ENCODE results near the gene COL4A2.

Gene COL4A2

DNA sequence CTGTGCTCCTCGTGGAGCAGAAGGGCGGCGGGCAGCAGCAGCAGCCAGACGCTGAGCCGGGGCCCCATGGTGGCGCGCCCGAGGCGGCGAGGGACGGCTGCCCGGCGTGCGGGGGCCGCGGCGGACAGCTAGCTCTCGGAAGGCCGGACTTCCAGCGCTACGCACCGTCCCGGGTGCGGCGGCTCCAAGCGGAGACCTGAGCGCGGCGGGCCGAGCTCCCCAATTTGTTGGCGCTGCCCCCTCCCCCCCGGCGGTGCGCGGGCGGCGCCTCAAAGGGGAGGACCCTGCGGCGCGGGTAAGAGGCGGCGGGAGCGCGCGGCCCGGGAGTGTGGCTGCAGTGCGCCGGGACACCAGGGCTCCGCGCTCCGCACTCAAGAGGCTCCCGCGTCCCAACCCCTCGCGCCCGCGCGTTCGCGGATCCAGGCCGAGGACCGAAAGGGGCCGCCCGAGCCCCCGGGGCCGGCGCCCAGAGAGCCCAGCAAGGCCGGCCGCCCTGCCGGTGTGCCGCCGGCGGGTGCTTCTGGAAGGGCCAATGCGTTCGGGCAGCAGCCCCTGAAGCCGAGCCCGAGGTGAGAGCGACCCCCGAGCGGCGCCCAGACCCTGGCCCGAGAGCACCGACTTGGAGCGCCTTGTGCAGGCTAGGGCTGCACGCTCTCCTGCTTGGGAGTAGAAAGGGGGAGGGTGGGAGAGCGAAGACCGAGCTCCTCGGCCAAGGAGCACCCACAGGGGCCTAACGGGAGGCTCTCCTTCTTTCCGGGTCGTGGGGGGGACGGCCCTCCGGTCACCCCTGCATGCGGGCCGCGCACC, at the start of gene COL4A2, which contains the start of gene COL4A1:
Gene COL4A2 (plus strand): TSS at position 325 of the 807 bp plus-strand sequence. CDS start 620 bp downstream, outside the sequence.
Gene COL4A1 (minus strand): TSS at position 198 of the 807 bp plus-strand sequence. CDS start 130 bp downstream, at position 68.
- H3K36me3 ChIP-seq (ENCODE audit: insufficient read depth, low read length), result no peaks in the 10 kb centered on the region; the same call in 1 of the 2 replicates
- peak within 1 kb of the TSS; percentile 89 for H3K9ac ChIP-seq (ENCODE audit: low read depth, low read length)
- H3K4me1 ChIP-seq (ENCODE audit: insufficient read depth, low read length), result peaks cover 13% of the 10 kb centered on the region
- H3K9me3 ChIP-seq (ENCODE audit: control insufficient read depth, insufficient read depth, low read length), result no peaks in the 10 kb centered on the region

GRCh38 chr13:110257408-110257807, 49.7 kb upstream of the COL4A2 start:
- H3K4me1 ChIP-seq (ENCODE audit: insufficient read depth, low read length), result peaks cover 7% of the 10 kb centered on the region; the same call in 1 of the 2 replicates
- H3K9ac ChIP-seq (ENCODE audit: low read depth, low read length), result no peak overlapping the region
- no peaks in the 10 kb centered on the region for H3K9me3 ChIP-seq (ENCODE audit: control insufficient read depth, insufficient read depth, low read length)
- no peaks in the 10 kb centered on the region for H3K36me3 ChIP-seq (ENCODE audit: insufficient read depth, low read length)

DNA sequence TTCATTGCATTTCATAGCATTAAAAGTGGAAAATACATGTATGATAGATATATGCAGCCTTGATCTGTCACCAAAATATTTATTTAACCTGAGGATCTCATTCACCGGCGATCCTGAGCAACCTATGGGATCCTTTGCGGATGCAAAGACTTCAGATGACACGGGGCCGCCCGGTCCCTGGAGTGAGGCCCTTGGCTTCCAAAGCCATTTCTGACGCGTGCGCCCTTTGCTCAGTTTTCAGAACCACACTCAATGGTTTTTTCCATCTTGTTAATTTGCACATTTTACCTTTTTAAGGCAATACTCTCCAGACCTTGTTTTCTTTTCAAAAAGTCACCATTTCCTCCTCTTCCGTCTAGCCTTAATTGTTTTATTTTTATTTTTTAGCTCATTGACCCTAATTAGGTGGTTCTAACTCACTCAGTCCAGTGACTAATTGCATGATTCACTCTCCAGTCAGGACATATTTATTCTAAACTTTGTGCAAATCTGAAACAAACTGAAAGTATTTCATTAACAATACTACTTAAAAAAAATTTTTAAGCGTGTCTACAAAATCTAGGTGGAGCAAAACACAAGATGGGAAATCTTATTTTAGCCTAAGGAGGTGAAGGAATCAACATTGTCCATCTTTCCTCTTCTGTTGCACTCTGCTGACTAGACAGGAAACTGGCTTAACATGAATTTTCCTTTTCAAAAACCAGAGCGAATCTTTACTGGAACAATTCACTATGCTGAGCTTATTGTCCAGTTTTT, 48.0 kb upstream of the COL4A2 start:
- H3K4me1 ChIP-seq (ENCODE audit: insufficient read depth, low read length), result peaks cover 9% of the 10 kb centered on the region; the same call in 1 of the 2 replicates
- no peak overlapping the region for H3K9ac ChIP-seq (ENCODE audit: low read depth, low read length)
- no peaks in the 10 kb centered on the region for H3K36me3 ChIP-seq (ENCODE audit: insufficient read depth, low read length)
- H3K9me3 ChIP-seq (ENCODE audit: control insufficient read depth, insufficient read depth, low read length), result no peaks in the 10 kb centered on the region

- Histone ChIP-seq H3K9ac (ENCODE audit: low read depth, low read length) (no peak overlapping the region), H3K36me3 (ENCODE audit: insufficient read depth, low read length) (no peaks in the 10 kb centered on the region), H3K4me1 (ENCODE audit: insufficient read depth, low read length) (peaks cover 15% of the 10 kb centered on the region)
Observed at GRCh38 chr13:110259651-110260050, 47.4 kb upstream of the COL4A2 start.

DNA sequence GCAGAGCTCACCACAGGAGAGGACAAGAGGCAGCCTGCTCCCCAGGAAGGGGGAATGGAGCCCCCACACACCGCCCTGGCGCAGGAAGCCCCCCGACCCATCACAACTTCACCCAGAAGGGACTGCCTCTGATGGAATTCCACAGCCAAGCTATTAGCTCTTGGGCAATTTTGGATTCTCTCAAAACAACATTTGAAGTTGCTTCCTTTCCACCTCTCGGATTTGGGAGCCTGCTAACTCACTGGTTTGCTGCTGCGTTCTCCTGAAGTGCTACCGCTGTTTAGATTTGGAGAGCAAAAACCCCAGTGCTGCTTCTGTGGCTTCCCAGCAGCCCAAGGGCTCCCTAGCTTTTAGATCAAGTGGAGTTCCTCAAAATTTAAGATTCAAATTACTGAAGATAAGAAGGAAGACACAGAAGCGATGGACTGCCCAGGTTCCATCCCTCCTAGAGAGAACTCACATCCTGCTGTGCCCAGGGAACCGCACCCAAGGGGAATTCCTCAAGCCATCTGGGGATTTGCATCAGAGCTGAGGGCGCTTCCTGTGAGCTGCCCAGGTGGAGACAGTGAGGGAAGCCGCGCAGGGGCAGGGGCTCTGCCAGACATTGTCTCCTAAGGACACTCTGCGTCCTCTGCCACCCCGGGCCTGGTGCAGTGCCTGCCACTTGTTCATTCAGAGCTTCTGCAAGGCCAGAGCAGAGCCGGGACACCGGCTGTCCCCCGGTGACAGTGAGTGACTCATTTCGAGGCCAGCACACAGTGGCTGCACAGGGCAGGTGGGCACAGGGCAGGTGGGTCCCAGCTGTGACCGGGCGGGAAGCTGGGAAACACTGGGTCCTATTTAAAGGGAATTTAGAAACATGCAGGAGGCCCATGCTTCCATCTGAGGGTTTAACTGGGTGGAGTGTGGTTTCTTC, 45.7 kb upstream of the COL4A2 start:
- H3K4me1 ChIP-seq (ENCODE audit: insufficient read depth, low read length), result peaks cover 22% of the 10 kb centered on the region
- H3K9ac ChIP-seq (ENCODE audit: low read depth, low read length), result no peak overlapping the region
- H3K36me3 ChIP-seq (ENCODE audit: insufficient read depth, low read length), result no peaks in the 10 kb centered on the region
- H3K9me3 ChIP-seq (ENCODE audit: control insufficient read depth, insufficient read depth, low read length), result no peaks in the 10 kb centered on the region

More at GRCh38 chr13:110259651-110260050, 47.4 kb upstream of the COL4A2 start:
- no peaks in the 10 kb centered on the region for H3K9me3 ChIP-seq (ENCODE audit: control insufficient read depth, insufficient read depth, low read length)

GRCh38 chr13:110262082-110262436, 45.0 kb upstream of the COL4A2 start:
- no peaks in the 10 kb centered on the region for H3K9me3 ChIP-seq (ENCODE audit: control insufficient read depth, insufficient read depth, low read length)
- no peaks in the 10 kb centered on the region for H3K36me3 ChIP-seq (ENCODE audit: insufficient read depth, low read length)
- no peak overlapping the region for H3K9ac ChIP-seq (ENCODE audit: low read depth, low read length)
- peaks cover 28% of the 10 kb centered on the region for H3K4me1 ChIP-seq (ENCODE audit: insufficient read depth, low read length)

DNA sequence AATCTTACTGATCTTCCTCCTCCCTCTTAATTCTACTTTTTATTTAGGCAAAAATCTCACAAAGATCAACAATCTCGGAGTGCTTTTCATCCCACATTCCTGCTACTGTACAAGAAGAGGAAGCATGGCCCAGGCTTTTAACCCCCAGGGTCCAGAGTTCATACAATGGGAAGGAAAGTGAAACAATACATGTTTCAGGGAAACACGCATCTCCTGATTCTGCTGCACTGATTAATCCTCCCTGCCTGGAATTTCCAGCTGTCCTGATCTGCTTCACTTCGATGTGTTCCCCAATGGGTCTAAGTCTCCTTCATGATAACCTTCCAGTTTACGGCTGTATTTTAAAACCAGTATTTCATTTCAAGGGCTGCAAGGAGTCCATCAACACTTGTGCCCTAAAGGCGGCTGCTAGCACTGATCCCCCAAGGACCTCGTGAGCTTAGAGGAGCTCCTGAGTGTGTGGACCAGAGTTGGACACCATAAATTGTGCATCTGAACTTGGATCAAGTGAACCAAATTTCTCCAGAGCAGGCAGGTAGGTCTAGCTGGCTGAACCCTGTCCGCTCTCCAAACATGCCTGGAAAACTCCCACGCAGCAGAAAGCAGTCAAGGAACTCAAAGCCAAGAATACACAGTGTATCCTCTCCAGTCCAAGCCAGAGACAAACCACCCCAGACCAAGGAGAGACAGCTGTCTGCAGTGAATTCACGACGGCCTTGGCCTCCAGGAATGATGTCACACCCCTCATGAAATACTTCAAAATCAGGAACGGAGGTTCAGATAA, 44.4 kb upstream of the COL4A2 start:
- Histone ChIP-seq H3K4me1 (ENCODE audit: insufficient read depth, low read length) (peaks cover 29% of the 10 kb centered on the region), H3K9ac (ENCODE audit: low read depth, low read length) (no peak overlapping the region), H3K9me3 (ENCODE audit: control insufficient read depth, insufficient read depth, low read length) (no peaks in the 10 kb centered on the region), H3K36me3 (ENCODE audit: insufficient read depth, low read length) (no peaks in the 10 kb centered on the region)

GRCh38 chr13:110263404-110263803, 43.7 kb upstream of the COL4A2 start:
- no peaks in the 10 kb centered on the region for H3K9me3 ChIP-seq (ENCODE audit: control insufficient read depth, insufficient read depth, low read length)
- peaks cover 29% of the 10 kb centered on the region for H3K4me1 ChIP-seq (ENCODE audit: insufficient read depth, low read length)
- no peak overlapping the region for H3K9ac ChIP-seq (ENCODE audit: low read depth, low read length)
- H3K36me3 ChIP-seq (ENCODE audit: insufficient read depth, low read length), result no peaks in the 10 kb centered on the region

GRCh38 chr13:110263888-110264287, 43.2 kb upstream of the COL4A2 start:
- Histone ChIP-seq H3K4me1 (ENCODE audit: insufficient read depth, low read length) (peaks cover 29% of the 10 kb centered on the region), H3K36me3 (ENCODE audit: insufficient read depth, low read length) (no peaks in the 10 kb centered on the region), H3K9me3 (ENCODE audit: control insufficient read depth, insufficient read depth, low read length) (no peaks in the 10 kb centered on the region), H3K9ac (ENCODE audit: low read depth, low read length) (no peak overlapping the region)

DNA sequence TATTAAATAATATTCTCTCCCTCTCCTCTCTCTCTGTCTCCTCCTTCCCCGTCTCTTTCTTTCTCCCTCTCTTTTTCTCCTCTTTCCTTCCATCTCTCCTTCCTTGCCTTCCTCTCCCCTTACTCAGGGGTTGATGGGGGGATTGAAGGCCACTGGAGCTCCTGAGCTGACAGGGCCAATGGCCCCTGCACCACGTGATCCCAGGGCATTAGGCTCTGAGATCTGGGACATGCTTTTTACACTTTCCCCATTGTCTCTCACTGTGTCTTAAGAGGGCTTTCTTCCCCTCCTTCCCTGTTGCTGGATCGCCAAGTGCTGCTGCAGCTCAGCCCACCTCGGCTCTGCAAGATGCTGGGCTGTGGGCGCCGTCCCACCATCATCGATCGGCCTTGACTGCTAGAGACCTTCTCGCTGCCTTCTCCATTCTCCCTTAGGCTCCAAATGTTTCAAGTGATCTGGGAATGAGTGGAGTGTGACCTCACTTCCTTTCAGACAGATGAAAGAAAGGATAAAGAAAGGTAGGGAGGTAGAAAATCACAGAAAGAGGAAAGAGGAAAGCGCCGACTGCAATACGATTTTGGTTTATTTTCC, 42.3 kb upstream of the COL4A2 start:
- Histone ChIP-seq H3K36me3 (ENCODE audit: insufficient read depth, low read length) (no peaks in the 10 kb centered on the region), H3K9me3 (ENCODE audit: control insufficient read depth, insufficient read depth, low read length) (no peaks in the 10 kb centered on the region), H3K9ac (ENCODE audit: low read depth, low read length) (no peak overlapping the region), H3K4me1 (ENCODE audit: insufficient read depth, low read length) (peaks cover 29% of the 10 kb centered on the region)

GRCh38 chr13:110265341-110265681, 41.8 kb upstream of the COL4A2 start:
- H3K36me3 ChIP-seq (ENCODE audit: insufficient read depth, low read length), result no peaks in the 10 kb centered on the region
- H3K9me3 ChIP-seq (ENCODE audit: control insufficient read depth, insufficient read depth, low read length), result no peaks in the 10 kb centered on the region
- no peak overlapping the region for H3K9ac ChIP-seq (ENCODE audit: low read depth, low read length)
- H3K4me1 ChIP-seq (ENCODE audit: insufficient read depth, low read length), result peaks cover 29% of the 10 kb centered on the region

- no peaks in the 10 kb centered on the region for H3K9me3 ChIP-seq (ENCODE audit: control insufficient read depth, insufficient read depth, low read length)
- H3K9ac ChIP-seq (ENCODE audit: low read depth, low read length), result no peak overlapping the region
- H3K4me1 ChIP-seq (ENCODE audit: insufficient read depth, low read length), result peaks cover 29% of the 10 kb centered on the region
- H3K36me3 ChIP-seq (ENCODE audit: insufficient read depth, low read length), result no peaks in the 10 kb centered on the region
Observed at GRCh38 chr13:110265682-110266430, 41.2 kb upstream of the COL4A2 start.

- no peak overlapping the region for H3K9ac ChIP-seq (ENCODE audit: low read depth, low read length)
- H3K9me3 ChIP-seq (ENCODE audit: control insufficient read depth, insufficient read depth, low read length), result no peaks in the 10 kb centered on the region
- H3K36me3 ChIP-seq (ENCODE audit: insufficient read depth, low read length), result no peaks in the 10 kb centered on the region
- peaks cover 29% of the 10 kb centered on the region for H3K4me1 ChIP-seq (ENCODE audit: insufficient read depth, low read length)
Observed at GRCh38 chr13:110266431-110266809, 40.7 kb upstream of the COL4A2 start.
